ENCODE results near the gene ARHGDIA. TPM values are rescaled to one million over a fixed set of nuclear protein-coding genes. Genes with fewer than 3 reads are reported as not detected.

Gene ARHGDIA
- total RNA-seq, 2 donors from 2014 or later: 328 to 513 TPM

GRCh38 chr17:81860756-81861568 lies 10.2 kb downstream of the ARHGDIA start:
- DNase-seq (ENCODE audit: low spot score in 2 of 2): peak; percentile 99 to 100
- Mint-ChIP-seq H3K9me3 (no peaks in the 10 kb centered on the region), H3K36me3 (peaks cover 28 to 42% of the 10 kb centered on the region in 2 donors), H3K27ac (peak overlapping the region; percentile 96 to 98)
- peak; percentile 87 to 90 for ATAC-seq

- ATAC-seq: no peak
- H3K36me3 Mint-ChIP-seq: peaks cover 28 to 48% of the 10 kb centered on the region in 2 donors
- DNase-seq (ENCODE audit: low spot score in 2 of 2): peak in 1 of 2 donors; percentile 95
- H3K27ac Mint-ChIP-seq: peak within 1 kb of the TSS; percentile 96 to 98
- no peaks in the 10 kb centered on the region for H3K9me3 Mint-ChIP-seq
These were observed 11.0 kb downstream of the ARHGDIA start, which contains the start of gene P4HB for GRCh38 chr17:81859906-81860755. P4HB (minus strand) TSS chr17:81860535; CDS start chr17:81860471, 64 bp downstream.

GRCh38 chr17:81858967-81859905 lies 11.9 kb downstream of the ARHGDIA start:
- peaks cover 28 to 48% of the 10 kb centered on the region in 2 donors for H3K36me3 Mint-ChIP-seq
- DNase-seq (ENCODE audit: low spot score in 2 of 2): no peak
- no peak for ATAC-seq

GRCh38 chr17:81858170-81858966 lies 12.8 kb downstream of the ARHGDIA start:
- H3K27ac Mint-ChIP-seq: peak overlapping the region in 1 of 2 donors; percentile 98
- H3K9me3 Mint-ChIP-seq: no peaks in the 10 kb centered on the region
- peaks cover 26 to 47% of the 10 kb centered on the region in 2 donors for H3K36me3 Mint-ChIP-seq
- DNase-seq (ENCODE audit: low spot score in 2 of 2) (no peak), ATAC-seq (no peak)

More at GRCh38 chr17:81858967-81859905, 11.9 kb downstream of the ARHGDIA start:
- Mint-ChIP-seq H3K27ac (peak overlapping the region; percentile 77 to 98), H3K9me3 (no peaks in the 10 kb centered on the region)

GRCh38 chr17:81854974-81855774 lies 16.0 kb downstream of the ARHGDIA start:
- Mint-ChIP-seq H3K27ac (no peak overlapping the region), H3K36me3 (peaks cover 27 to 44% of the 10 kb centered on the region in 2 donors), H3K9me3 (no peaks in the 10 kb centered on the region)
- DNase-seq (ENCODE audit: low spot score in 2 of 2): no peak
- peak in 1 of 2 donors; percentile 16 for ATAC-seq

- Mint-ChIP-seq H3K36me3 (peaks cover 13 to 26% of the 10 kb centered on the region in 2 donors), H3K9me3 (no peaks in the 10 kb centered on the region), H3K27ac (no peak overlapping the region)
- DNase-seq (ENCODE audit: low spot score in 2 of 2) (no peak), ATAC-seq (peak in 1 of 2 donors; percentile 15)
These were observed 18.9 kb downstream of the ARHGDIA start for GRCh38 chr17:81852237-81852636.

- peaks cover 13 to 26% of the 10 kb centered on the region in 2 donors for H3K36me3 Mint-ChIP-seq
These were observed 19.7 kb downstream of the ARHGDIA start for GRCh38 chr17:81851423-81851822.

GRCh38 chr17:81849457-81849856 lies 21.7 kb downstream of the ARHGDIA start:
- no peak overlapping the region for H3K27ac Mint-ChIP-seq
- H3K9me3 Mint-ChIP-seq: no peaks in the 10 kb centered on the region
- peaks cover 13 to 27% of the 10 kb centered on the region in 2 donors for H3K36me3 Mint-ChIP-seq
- ATAC-seq (no peak), DNase-seq (ENCODE audit: low spot score in 2 of 2) (no peak)

More at GRCh38 chr17:81851423-81851822, 19.7 kb downstream of the ARHGDIA start:
- no peak for ATAC-seq
- DNase-seq (ENCODE audit: low spot score in 2 of 2): no peak
- Mint-ChIP-seq H3K27ac (no peak overlapping the region), H3K9me3 (no peaks in the 10 kb centered on the region)

GRCh38 chr17:81846743-81847689 lies 24.1 kb downstream of the ARHGDIA start:
- peak in 1 of 2 donors; percentile 6 for ATAC-seq
- H3K27ac Mint-ChIP-seq: no peak overlapping the region
- H3K36me3 Mint-ChIP-seq: peaks cover 18 to 22% of the 10 kb centered on the region in 2 donors
- no peaks in the 10 kb centered on the region for H3K9me3 Mint-ChIP-seq
- no peak for DNase-seq (ENCODE audit: low spot score in 2 of 2)

GRCh38 chr17:81845881-81846742 lies 25.0 kb downstream of the ARHGDIA start:
- ATAC-seq (no peak), DNase-seq (ENCODE audit: low spot score in 2 of 2) (no peak)
- Mint-ChIP-seq H3K27ac (no peak overlapping the region), H3K9me3 (no peaks in the 10 kb centered on the region), H3K36me3 (peaks cover 8 to 13% of the 10 kb centered on the region in 2 donors)

GRCh38 chr17:81845361-81845760 lies 25.8 kb downstream of the ARHGDIA start:
- no peak for DNase-seq (ENCODE audit: low spot score in 2 of 2)
- H3K27ac Mint-ChIP-seq: no peak overlapping the region
- ATAC-seq: no peak
- no peaks in the 10 kb centered on the region for H3K9me3 Mint-ChIP-seq
- H3K36me3 Mint-ChIP-seq: peaks cover 6 to 11% of the 10 kb centered on the region in 2 donors

- no peak for DNase-seq (ENCODE audit: low spot score in 2 of 2)
- H3K36me3 Mint-ChIP-seq: peaks cover 6 to 11% of the 10 kb centered on the region in 2 donors
- no peaks in the 10 kb centered on the region for H3K9me3 Mint-ChIP-seq
- H3K27ac Mint-ChIP-seq: no peak overlapping the region
- ATAC-seq: no peak
These were observed 26.2 kb downstream of the ARHGDIA start for GRCh38 chr17:81844887-81845286.

- DNase-seq (ENCODE audit: low spot score in 2 of 2) (no peak), ATAC-seq (no peak)
- Mint-ChIP-seq H3K27ac (no peak overlapping the region), H3K9me3 (no peaks in the 10 kb centered on the region), H3K36me3 (peaks cover 6 to 11% of the 10 kb centered on the region in 2 donors)
These were observed 26.7 kb downstream of the ARHGDIA start for GRCh38 chr17:81844327-81844851.

All from activated naive CD4-positive, alpha-beta T cell treated with anti-CD3 and anti-CD28 coated beads, Interleukin-2, amount 50 U/mL, for 72 hours (primary cell).